LNCaP clone FGC (cell line): ENCODE results near the gene ATP12A.
A peak's percentile ranks its signal among the peaks of the same experiment; 100 is the strongest.

Source experiments
- DNase-seq: peaks from one replicate; pipeline ENCODE4 v3.0.0-alpha.2; 2011; ENCODE audit warnings: low read depth
- H3K4me3 ChIP-seq: 2 replicates; pipeline ENCODE4 v1.5.1; 2011; ENCODE audit warnings: mild to moderate bottlenecking, low read depth, low read length, control low read depth
- CTCF ChIP-seq: IDR thresholded peaks from 2 replicates; pipeline ENCODE4 v1.5.1; 2012; ENCODE audit warnings: mild to moderate bottlenecking; ENCODE audit not compliant: control insufficient read depth, insufficient read depth; ENCODE audit errors: extremely low read depth

Gene ATP12A

GRCh38 chr13:24651718-24652345 lies 28.4 kb upstream of the ATP12A start:
- no peak overlapping the region for H3K4me3 ChIP-seq
- TF ChIP-seq CTCF: no peak
- DNase-seq: no peak

GRCh38 chr13:24652359-24652758 lies 27.8 kb upstream of the ATP12A start:
- H3K4me3 ChIP-seq: no peak overlapping the region
- TF ChIP-seq CTCF: no peak
- no peak for DNase-seq

- DNase-seq: no peak
- no peak for TF ChIP-seq CTCF
- H3K4me3 ChIP-seq: no peak overlapping the region
Measured at GRCh38 chr13:24654741-24655140, 25.5 kb upstream of the ATP12A start.

GRCh38 chr13:24659239-24659638 lies 21.0 kb upstream of the ATP12A start:
- no peak overlapping the region for H3K4me3 ChIP-seq
- TF ChIP-seq CTCF: no peak
- peak; percentile 34 for DNase-seq

GRCh38 chr13:24660023-24660741 lies 20.0 kb upstream of the ATP12A start:
- peak overlapping the region; percentile 5; the same call in 1 of the 2 replicates for H3K4me3 ChIP-seq
- no peak for TF ChIP-seq CTCF
- peak; percentile 71 for DNase-seq

- no peak for TF ChIP-seq CTCF
- DNase-seq: no peak
Measured at GRCh38 chr13:24661713-24662112, 18.5 kb upstream of the ATP12A start.

More at GRCh38 chr13:24661713-24662112, 18.5 kb upstream of the ATP12A start:
- H3K4me3 ChIP-seq: no peak overlapping the region
